Bronchial epithelial cell (primary cell): ENCODE data around the gene TBX19. TPM values are rescaled to one million over a fixed set of nuclear protein-coding genes. Genes with fewer than 3 reads are reported as not detected.

Experiments used
- DNase-seq: peaks from one replicate; pipeline ENCODE4 v3.0.0-alpha.2; 2010; ENCODE audit warnings: low read depth
- FAIRE-seq: peaks from 2 replicates; lab custom pipeline; 2011; peaks lifted over from hg19 to GRCh38; lab: Jason Lieb, UNC
- H3K27me3 ChIP-seq: 2 replicates; pipeline ENCODE4 v1.5.1; 2011; ENCODE audit warnings: low read length; ENCODE audit not compliant: control insufficient read depth, insufficient read depth
- H3K36me3 ChIP-seq: 2 replicates; pipeline ENCODE4 v1.5.1; 2011; ENCODE audit warnings: low read length; ENCODE audit not compliant: control insufficient read depth, insufficient read depth
- H3K4me3 ChIP-seq: 2 replicates; pipeline ENCODE4 v1.5.1; 2011; ENCODE audit warnings: mild to moderate bottlenecking, low read depth, low read length, control low read depth
- total RNA-seq: library from RNA; depleted of rRNA; stranded (reverse); fragments of >200 nt; gene quantifications from 2 replicates; pipeline ENCODE4 v1.2.1, GENCODE V29; 2014
- TF ChIP-seq, protein P1 (sequence below): IDR thresholded peaks from 2 replicates; pipeline ENCODE4 v1.5.1; 2011; ENCODE audit warnings: mild to moderate bottlenecking, moderate library complexity, low read length, control low read depth, inconsistent platforms; ENCODE audit not compliant: insufficient read depth, severe bottlenecking

The TBX19 gene
- total RNA-seq, 1 donor from 2014 or later: 0.79 TPM

DNA sequence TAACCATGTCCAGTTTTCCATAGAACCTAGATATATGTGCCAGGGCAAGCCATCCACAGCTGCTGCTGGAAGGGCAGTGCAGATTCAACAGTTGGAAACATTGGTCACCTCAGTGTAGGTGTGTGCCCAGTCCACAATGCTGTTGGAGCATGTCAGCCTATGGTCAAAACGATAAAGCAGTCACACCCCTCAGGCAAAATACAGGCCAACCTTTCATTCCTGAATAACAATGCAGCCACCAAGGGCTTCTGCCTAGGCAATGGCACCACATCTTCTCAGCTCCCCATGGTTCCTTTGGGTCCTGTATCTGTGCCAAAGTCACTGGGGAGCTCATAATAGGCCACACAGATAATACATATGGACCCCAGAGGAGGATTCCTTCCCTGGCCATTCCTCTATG lies 15.1 kb upstream of the TBX19 start:
- TF ChIP-seq, protein P1, sequence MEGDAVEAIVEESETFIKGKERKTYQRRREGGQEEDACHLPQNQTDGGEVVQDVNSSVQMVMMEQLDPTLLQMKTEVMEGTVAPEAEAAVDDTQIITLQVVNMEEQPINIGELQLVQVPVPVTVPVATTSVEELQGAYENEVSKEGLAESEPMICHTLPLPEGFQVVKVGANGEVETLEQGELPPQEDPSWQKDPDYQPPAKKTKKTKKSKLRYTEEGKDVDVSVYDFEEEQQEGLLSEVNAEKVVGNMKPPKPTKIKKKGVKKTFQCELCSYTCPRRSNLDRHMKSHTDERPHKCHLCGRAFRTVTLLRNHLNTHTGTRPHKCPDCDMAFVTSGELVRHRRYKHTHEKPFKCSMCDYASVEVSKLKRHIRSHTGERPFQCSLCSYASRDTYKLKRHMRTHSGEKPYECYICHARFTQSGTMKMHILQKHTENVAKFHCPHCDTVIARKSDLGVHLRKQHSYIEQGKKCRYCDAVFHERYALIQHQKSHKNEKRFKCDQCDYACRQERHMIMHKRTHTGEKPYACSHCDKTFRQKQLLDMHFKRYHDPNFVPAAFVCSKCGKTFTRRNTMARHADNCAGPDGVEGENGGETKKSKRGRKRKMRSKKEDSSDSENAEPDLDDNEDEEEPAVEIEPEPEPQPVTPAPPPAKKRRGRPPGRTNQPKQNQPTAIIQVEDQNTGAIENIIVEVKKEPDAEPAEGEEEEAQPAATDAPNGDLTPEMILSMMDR: no peak
- H3K27me3 ChIP-seq: no peaks in the 10 kb centered on the region
- no peak for DNase-seq
- peaks cover 1% of the 10 kb centered on the region for H3K36me3 ChIP-seq
- no peak for FAIRE-seq
- no peak overlapping the region for H3K4me3 ChIP-seq

DNA sequence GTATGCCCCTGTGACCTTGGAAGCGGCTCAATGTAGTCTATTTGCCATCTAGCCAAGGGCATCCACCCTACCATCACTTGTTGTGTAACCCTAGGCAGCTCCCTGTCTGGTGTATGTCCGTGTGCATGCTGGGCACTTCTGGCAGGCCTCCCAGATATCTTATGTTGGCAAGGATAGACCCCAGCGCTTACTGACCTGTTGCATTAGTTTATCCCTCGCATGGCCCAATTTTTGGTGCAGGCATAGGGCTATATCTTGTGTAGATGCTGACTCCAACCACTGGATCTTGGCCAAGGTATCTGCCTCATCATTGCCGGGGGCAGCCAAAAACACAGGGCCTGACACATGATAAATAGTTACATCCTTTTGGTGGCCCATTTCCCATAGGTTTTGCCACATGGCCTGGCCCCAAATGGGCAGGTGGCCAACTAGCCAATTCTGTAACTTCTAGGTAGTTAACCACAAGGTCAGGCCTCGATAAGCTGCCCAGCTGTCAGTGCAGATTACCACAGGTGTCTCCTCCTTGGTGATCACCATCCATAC lies 14.0 kb upstream of the TBX19 start:
- TF ChIP-seq, protein P1: no peak
- FAIRE-seq (no peak), DNase-seq (peak; percentile 14)
- Histone ChIP-seq H3K4me3 (no peak overlapping the region), H3K36me3 (peaks cover 1% of the 10 kb centered on the region), H3K27me3 (no peaks in the 10 kb centered on the region)

DNA sequence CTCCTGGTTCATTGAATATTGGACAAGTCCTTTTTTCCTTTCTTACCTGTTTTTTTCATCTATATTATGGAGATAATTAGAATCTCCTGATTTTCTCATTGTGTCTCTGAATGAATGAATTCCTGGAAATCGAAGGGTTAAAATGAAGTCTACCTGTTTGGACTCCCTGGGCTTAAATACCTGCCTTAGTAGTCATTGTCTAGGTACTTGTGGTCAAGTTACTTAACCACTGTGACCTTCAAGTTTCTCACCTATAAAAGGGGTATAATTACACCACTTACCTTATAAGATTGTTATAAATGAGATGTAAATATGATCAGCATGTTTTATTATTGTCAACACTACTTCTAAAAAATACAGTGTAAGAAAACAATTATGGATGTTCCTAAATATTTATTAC lies 9.0 kb upstream of the TBX19 start:
- no peaks in the 10 kb centered on the region for H3K36me3 ChIP-seq
- FAIRE-seq: no peak
- H3K4me3 ChIP-seq: no peak overlapping the region
- DNase-seq: peak; percentile 70
- H3K27me3 ChIP-seq: no peaks in the 10 kb centered on the region
- TF ChIP-seq, protein P1: no peak

DNA sequence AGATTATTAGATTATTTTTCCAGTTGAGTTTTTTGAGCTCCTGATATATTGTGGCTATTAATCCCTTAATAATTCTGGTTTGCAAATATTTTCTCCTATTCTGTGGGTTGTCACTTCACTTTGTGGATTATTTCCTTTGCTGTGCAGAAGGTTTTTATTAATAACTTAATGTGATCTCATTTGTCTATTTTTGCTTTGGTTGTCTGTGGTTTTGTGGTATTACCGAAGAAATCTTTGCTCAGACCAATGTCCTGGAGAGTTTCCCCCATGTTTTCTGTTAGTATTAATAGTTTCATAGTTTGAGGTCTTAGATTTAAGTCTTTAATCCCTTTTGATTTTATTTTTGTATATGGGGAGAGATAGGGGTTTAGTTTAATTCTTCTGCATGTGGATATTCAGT lies 7.1 kb upstream of the TBX19 start:
- TF ChIP-seq, protein P1: no peak
- H3K4me3 ChIP-seq: no peak overlapping the region
- H3K36me3 ChIP-seq: no peaks in the 10 kb centered on the region
- FAIRE-seq: no peak
- H3K27me3 ChIP-seq: no peaks in the 10 kb centered on the region
- no peak for DNase-seq

DNA sequence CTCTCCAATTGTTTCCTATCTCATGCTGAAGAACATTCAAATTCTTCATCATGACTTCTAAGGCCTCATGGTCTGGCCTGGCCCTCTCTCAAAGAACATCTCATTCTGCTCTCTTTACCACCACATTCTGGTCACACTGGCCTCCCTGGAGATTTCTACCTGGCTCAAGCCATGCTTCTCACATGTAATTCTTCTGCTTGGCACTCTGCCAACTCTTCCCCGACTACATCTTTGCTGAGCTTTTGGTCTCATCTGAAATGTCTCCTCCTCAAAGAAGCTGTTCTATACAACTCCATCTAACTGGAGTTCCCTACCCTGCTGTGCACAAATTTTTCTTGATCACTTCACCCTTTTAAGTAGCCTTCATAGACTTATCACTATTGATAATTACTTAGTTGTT lies 1.4 kb upstream of the TBX19 start:
- TF ChIP-seq, protein P1: no peak
- H3K4me3 ChIP-seq: no peak overlapping the region
- DNase-seq (no peak), FAIRE-seq (no peak)
- no peaks in the 10 kb centered on the region for H3K36me3 ChIP-seq
- H3K27me3 ChIP-seq: no peaks in the 10 kb centered on the region

DNA sequence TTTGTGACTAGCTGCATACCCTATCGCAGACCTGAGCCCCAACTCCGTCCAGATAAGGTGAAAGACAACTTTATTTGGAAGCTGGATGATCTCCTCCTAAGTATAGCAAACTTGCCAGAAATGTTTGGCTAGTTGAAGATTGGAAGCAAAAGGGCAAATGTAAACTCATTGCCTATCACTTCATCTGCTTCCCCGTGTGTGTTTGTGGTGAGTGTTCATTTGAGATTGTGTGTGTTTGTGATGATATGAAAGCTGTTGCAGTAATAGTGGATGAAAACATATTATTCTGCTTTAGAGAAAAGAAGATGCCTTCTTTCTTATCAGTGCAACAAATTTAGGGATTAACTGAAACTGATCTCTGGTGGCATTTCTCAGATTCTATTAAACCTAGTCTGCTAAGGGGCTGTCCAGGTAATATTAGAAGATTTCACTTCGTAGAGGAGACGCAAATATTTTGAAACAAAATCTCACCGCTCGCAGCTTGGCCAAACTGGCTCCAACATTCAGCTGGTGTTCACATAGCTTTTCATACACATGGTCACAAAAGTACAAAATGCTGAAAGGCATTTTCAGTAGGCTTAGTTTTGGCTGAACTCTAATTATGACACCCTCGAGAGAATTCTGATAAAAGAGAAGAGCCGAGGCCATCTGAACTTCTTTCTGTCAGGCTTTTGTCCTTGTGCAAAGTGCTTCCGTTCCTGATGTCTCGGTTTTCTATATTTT lies 1.1 kb downstream of the TBX19 start:
- DNase-seq: no peak
- Histone ChIP-seq H3K27me3 (no peaks in the 10 kb centered on the region), H3K4me3 (no peak overlapping the region), H3K36me3 (no peaks in the 10 kb centered on the region)
- TF ChIP-seq, protein P1: no peak
- FAIRE-seq: no peak
